GM21515 (cell line): Measurements from ENCODE around the gene SCN4A.
"Not testable (repeated sequence)": the region's sequence is repeated elsewhere in the genome, so short reads cannot be mapped to it uniquely, and the experiment has no call there.

Experiments used
- ATAC-seq: cut with Tn5 transposase; IDR thresholded peaks from one replicate; pipeline ENCODE4 v1.9.1; 2021; ENCODE audit not compliant: unreplicated experiment

The SCN4A gene

DNA sequence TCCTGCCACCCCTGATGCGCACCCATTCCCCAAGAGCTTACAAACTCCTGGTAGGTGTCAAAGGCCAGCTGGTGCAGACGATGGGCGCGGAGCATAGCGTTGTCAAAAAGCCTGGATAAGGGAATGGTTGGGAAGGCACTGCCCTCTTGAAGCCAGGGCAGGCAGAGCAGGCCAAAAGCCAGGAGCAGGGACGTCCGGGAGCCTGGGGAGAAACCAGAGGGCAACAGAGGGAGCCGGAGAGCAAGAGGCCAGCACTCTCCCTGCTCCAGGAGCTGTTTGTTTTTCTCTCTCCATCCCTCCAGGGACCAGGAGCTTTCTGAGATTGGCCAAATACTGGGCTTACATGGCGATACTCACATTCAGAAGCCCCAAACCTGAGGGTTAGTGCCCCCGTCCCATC is 54.4 kb downstream of the SCN4A start:
- no peak for ATAC-seq

- ATAC-seq: no peak
These were observed 55.1 kb downstream of the SCN4A start for GRCh38 chr17:63917646-63918045.

DNA sequence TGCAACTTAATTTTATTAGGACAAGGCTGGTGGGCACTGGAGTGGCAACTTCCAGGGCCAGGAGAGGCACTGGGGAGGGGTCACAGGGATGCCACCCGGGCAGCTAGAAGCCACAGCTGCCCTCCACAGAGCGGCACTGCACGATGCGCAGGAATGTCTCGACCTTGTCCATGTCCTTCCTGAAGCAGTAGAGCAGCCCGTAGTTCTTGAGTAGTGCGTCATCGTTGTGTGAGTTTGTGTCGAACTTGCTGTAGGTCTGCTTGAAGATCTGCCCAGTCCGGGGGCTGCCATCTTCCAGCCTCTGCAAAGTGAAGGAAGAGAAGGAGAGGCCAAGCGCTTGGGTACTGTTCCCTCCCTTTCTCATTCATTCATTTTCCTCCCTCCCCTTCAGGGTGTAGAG is 55.5 kb downstream of the SCN4A start:
- not testable (repeated sequence) for ATAC-seq

GRCh38 chr17:63916566-63917185 is 56.0 kb downstream of the SCN4A start:
- no peak for ATAC-seq

GRCh38 chr17:63915753-63916152 is 57.0 kb downstream of the SCN4A start:
- not testable (repeated sequence) for ATAC-seq

- no peak for ATAC-seq
These were observed 58.2 kb downstream of the SCN4A start for GRCh38 chr17:63914471-63914870.

- ATAC-seq: no peak
These were observed 61.0 kb downstream of the SCN4A start for GRCh38 chr17:63911657-63912100.

DNA sequence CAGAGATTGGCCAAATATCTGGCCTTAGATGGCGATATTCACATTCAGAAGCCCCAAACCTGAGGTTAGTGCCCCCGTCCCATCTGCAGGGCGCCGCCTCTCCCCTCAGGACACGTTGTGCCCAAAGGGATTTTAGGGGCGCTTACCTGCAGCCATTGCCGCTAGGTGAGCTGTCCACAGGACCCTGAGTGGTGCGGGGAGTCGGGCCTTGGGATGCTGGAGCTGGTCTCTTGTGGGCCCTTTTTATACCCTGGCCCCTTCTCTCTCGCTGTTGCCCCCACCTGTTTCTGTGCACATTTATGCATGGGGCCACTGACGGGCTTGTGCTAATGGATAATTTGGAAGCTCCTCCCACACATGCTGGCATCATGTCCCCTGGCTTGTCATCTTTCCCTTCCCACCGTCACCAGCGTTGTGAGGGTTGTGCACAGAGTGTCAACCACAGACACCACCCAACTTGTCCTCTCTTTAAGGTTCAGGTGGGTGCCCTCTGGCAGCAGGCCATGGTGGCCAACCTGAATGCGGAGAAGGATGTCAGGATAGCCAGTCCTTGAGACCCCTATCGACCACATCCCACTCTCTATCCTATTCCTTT is 61.6 kb downstream of the SCN4A start, which contains the start of gene CSHL1:
Gene CSHL1 (minus strand): TSS at position 218 of the 595 bp plus-strand sequence. CDS start 62 bp downstream, at position 156.
- ATAC-seq: no peak

- ATAC-seq: no peak
These were observed 62.6 kb downstream of the SCN4A start for GRCh38 chr17:63910096-63910495.

DNA sequence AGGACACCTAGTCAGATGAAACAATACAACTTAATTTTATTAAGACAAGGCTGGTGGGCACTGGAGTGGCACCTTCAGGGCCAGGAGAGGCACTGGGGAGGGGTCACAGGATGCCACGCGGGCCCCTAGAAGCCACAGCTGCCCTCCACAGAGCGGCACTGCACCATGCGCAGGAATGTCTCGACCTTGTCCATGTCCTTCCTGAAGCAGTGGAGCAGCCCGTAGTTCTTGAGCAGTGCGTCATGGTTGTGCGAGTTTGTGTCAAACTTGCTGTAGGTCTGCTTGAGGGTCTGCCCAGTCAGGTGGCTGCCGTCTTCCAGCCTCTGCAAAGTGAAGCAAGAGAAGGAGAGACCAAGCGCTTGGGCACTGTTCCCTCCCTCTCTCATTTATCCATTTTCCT is 63.1 kb downstream of the SCN4A start:
- ATAC-seq: not testable (repeated sequence)

DNA sequence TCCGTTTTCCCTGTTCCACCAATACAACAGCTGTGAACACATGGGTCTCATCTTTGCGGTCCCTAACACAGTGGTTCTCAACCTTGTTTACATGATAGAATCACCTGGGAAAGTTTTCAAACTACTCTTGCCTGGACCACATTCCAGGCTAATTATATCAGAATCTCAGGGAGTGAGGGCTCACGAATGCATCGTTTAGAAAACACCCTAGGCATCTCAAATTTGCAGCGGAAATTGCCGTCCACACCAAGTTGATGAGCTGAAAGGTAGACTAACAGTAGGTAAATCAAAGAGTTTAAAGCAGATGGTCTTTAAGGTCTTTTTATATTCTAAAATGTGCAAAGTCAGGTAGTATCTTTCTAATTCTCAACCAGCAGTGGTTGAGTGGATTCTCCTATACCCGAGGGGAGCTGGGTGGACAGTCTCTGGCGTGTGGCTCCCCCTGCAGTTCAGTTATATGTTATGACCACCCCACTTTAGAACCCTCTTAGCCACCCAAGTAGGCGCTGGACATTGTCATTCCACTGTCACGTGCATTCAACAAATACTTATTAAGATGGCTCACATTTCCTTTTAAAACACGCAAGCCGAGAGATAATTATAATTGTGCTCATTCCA is 65.4 kb downstream of the SCN4A start:
- not testable (repeated sequence) for ATAC-seq

DNA sequence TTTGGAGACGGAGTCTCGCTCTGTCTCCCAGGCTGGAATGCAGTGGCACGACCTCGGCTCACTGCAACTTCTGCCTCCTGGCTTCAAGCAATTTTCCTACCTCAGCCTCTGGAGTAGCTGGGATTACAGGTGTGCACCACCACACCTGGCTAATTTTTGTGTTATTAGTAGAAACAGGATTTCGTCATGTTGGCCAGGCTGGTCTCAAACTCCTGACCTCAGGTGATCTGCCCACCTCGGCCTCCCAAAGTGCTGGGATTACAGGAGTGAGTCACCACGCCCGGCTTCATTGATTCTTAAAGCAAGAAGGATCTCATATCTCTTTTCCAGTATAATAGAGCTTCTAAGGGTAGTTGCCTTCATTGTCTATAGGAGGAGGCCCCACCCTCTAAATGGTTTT is 67.9 kb downstream of the SCN4A start:
- ATAC-seq: not testable (repeated sequence)

- ATAC-seq: not testable (repeated sequence)
These were observed 68.9 kb downstream of the SCN4A start for GRCh38 chr17:63903787-63904201.

DNA sequence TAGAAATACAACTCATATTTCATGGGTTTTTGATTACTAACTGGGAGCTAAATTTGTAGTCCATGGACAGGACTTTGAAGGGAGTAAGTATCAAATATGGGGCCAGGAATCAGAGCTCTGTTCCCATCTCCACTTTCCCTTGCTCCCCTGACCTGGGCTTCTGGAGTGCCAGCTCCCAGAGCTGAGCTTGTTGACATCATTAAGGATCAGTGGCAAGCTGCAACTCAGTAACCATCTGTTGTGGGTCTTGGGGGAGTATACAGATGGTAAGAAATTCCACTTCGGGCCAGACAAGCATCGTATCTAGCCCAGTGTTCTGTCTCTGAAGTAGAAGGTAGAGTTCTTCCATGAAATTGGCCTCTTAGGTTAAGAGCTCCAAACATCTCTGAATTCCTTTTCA is 70.7 kb downstream of the SCN4A start:
- not testable (repeated sequence) for ATAC-seq

GRCh38 chr17:63898899-63899798 is 73.6 kb downstream of the SCN4A start:
- not testable (repeated sequence) for ATAC-seq

DNA sequence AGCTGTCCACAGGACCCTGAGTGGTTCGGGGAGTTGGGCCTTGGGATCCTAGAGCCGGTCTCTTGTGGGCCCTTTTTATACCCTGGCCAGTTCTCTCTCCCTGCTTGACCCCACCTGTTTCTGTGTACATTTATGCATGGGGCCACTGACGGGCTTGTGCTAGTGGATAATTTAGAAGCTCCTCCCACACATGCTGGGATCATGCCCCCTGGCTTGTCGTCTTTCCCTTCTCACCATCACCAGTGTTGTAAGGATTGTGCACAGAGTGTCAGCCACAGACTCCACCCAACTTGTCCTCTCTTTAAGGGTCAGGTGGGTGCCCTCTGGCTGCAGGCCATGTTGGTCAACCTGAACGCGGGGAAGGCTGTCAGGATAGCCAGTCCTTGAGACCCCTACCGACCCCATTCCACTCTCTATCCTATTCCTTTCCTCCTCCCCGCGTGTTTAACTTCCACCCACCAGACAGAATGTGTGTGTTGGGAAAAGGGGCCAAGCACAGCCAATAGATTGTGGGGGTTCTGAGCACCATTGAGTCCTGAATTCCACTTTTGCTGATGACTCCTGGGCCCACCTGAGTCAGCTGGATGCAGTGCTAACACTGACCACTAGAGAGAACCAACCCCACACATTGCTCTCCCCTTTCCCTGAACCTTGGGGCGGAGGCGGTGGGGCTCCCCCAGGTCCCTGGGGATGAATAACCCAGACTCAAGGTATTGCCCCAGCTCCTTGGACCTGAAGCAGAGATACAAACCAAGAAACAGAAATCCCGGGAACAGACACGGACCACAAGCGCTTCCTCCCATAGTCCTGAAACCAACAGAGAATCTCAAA is 76.0 kb downstream of the SCN4A start, which contains the start of gene CSH1:
Gene CSH1 (minus strand): TSS at position 51 of the 831 bp plus-strand sequence. CDS start 63 bp downstream, outside the sequence.
- ATAC-seq: not testable (repeated sequence)

DNA sequence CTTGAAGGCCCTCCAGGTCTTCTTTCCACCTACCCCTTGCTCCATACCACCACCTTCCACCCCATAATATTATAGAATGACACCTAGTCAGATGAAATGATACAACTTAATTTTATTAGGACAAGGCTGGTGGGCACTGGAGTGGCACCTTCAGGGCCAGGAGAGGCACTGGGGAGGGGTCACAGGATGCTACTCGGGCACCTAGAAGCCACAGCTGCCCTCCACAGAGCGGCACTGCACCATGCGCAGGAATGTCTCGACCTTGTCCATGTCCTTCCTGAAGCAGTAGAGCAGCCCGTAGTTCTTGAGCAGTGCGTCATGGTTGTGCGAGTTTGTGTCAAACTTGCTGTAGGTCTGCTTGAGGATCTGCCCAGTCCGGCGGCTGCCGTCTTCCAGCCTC is 77.9 kb downstream of the SCN4A start:
- ATAC-seq: not testable (repeated sequence)

DNA sequence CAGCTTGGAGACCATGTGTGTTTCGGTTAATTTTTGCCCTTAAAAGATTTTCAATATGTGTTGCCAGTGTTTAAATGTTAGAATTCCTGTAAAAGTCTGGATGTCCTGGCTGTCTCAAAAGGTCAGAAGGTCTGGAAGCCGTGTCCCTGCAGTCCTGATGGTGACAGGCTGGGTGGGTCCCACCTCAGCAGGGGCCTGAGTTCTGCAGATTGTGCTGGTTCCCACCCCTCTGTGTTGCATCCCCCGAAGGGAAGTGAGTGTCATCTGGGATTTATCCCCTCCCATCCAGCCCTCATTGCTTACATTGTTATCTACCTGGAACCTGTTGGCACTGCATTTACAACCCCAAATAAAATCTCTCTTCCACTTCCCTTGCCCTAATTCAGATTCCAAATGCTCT is 78.7 kb downstream of the SCN4A start:
- ATAC-seq: not testable (repeated sequence)

DNA sequence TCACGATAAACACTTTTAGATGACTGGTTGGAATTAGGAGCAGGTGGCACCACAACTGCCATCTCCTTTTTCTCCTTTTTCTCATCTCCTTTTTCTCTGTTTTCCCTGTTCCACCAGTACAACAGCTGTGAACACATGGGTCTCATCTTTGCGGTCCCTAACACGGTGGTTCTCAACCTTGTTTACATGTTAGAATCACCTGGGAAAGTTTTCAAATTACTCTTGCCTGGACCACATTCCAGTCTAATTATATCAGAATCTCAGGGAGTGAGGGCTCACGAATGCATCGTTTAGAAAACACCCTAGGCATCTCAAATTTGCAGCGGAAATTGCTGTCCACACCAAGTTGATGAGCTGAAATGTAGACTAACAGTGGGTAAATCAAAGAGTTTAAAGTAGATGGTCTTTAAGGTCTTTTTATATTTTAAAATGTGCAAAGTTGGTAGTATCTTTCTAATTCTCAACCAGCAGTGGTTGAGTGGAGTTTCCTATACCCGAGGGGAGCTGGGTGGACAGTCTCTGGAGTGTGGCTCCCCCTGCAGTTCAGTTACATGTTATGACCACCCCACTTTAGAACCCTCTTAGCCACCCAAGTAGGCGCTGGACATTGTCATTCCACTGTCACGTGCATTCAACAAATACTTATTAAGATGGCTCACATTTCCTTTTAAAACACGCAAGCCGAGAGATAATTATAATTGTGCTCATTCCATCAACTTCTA is 80.2 kb downstream of the SCN4A start:
- ATAC-seq: not testable (repeated sequence)
